Gastroesophageal sphincter (tissue), 3 donors: Measurements from ENCODE around the gene PRSS3.
"Not testable (repeated sequence)": the region's sequence is repeated elsewhere in the genome, so short reads cannot be mapped to it uniquely, and the experiment has no call there.

ENCODE experiments used
- EP300 ChIP-seq: sonication (generic); formaldehyde crosslinking; IDR thresholded peaks from one replicate; pipeline ENCODE4 v1.6.1; 2017; ENCODE audit warnings: antibody characterized with exemption, mild to moderate bottlenecking
- POLR2A ChIP-seq, 2 donors: fragments of 450-650 bp; IDR thresholded peaks; one replicate each; pipeline ENCODE4 v1.6.1; 2017; ENCODE audit warnings: antibody characterized with exemption in 2 of 2, mild to moderate bottlenecking in 2 of 2, moderate library complexity in 1 of 2
- TF ChIP-seq, protein P1 (sequence below), 4 experiments: fragments of 200-600 bp in 2 of 4; fragments of 450-650 bp in 2 of 4; sonication (generic) in 1 of 4; IDR thresholded peaks; one replicate each; pipeline ENCODE4 v1.5.1; 2017 to 2019; ENCODE audit warnings: antibody characterized with exemption in 4 of 4, mild to moderate bottlenecking in 2 of 4, moderate library complexity in 2 of 4

DNA sequence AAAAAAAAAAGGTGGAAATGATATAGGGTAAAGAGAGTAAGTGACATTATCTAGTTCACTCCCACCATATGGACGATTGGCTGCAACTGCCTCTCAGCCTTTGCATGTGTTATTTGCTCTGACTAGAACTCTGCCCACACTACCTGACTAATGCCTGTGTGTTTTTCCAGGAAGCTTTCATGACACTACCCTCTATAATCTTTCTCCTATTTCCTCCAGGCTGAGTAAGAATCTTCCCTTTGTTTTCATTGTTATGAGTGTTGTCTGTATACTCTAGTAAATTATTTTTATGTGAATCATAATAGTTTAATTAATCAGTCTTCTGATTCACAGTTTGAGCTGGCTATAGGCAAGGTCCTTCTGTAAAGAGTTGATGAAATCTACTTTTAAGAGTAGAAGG is 31.7 kb upstream of the PRSS3 start:
- not testable (repeated sequence) for TF ChIP-seq EP300; POLR2A (IDR thresholded peaks at IDR 0.05)
- TF ChIP-seq, protein P1, sequence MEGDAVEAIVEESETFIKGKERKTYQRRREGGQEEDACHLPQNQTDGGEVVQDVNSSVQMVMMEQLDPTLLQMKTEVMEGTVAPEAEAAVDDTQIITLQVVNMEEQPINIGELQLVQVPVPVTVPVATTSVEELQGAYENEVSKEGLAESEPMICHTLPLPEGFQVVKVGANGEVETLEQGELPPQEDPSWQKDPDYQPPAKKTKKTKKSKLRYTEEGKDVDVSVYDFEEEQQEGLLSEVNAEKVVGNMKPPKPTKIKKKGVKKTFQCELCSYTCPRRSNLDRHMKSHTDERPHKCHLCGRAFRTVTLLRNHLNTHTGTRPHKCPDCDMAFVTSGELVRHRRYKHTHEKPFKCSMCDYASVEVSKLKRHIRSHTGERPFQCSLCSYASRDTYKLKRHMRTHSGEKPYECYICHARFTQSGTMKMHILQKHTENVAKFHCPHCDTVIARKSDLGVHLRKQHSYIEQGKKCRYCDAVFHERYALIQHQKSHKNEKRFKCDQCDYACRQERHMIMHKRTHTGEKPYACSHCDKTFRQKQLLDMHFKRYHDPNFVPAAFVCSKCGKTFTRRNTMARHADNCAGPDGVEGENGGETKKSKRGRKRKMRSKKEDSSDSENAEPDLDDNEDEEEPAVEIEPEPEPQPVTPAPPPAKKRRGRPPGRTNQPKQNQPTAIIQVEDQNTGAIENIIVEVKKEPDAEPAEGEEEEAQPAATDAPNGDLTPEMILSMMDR (IDR thresholded peaks at IDR 0.05), result not testable (repeated sequence)
